ENCODE data around the gene ZNF622. TPM values are rescaled to one million over a fixed set of nuclear protein-coding genes. Genes with fewer than 3 reads are reported as not detected.

Gene ZNF622
- total RNA-seq, 4 donors from 2014 or later: 12.6 to 32.2 (median 14.8) TPM

DNA sequence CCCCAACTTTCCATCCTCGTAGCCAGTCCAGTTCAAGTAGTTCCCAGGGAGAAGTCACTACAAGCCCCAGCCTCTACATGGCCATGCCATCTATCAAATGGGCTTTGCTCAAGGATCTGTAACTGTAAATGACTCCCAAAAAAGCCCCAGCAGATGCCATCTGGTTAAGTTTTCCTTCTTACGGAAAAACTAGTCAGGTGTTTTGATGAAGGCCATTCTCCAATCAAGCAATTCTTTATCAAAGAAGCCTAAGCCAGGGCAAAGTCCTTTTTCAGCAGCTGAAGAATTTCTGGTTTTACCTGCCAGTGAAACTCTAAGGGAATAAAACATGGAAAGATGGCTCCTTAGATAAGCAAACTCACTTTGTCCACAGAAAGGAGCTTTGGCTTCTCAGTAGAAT lies 21.9 kb upstream of the ZNF622 start:
- Histone ChIP-seq H3K27me3 (no peaks in the 10 kb centered on the region), H3K4me3 (no peak overlapping the region), H3K4me1 (no peaks in the 10 kb centered on the region), H3K36me3 (no peaks in the 10 kb centered on the region), H3K9me3 (no peaks in the 10 kb centered on the region), H3K27ac (no peak overlapping the region)
- TF ChIP-seq POLR2A (IDR thresholded peaks at IDR 0.05): no peak
- intact Hi-C loops (cut with DNase I; ENCODE audit: low total_unique reads): no loop called here
- no peak for DNase-seq

DNA sequence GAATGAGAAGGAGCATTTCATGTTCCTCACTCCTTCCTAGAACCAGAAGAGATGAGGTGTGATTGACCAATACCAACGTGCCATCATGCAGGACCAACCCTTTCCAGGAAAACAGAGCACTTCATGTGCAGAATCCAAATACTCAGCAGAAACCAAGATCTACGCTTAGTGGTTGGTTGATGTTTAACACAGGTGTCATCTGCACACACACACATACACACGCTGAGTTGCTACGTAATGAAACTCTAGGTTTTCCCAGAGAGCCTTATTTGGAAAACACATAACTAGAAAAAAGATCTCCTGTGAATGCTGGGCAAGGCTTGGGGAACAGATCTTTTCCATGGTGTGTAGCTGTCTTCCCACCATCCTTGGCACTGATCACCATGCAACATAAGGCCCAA lies 21.1 kb upstream of the ZNF622 start:
- Histone ChIP-seq H3K4me1 (no peaks in the 10 kb centered on the region), H3K27me3 (no peaks in the 10 kb centered on the region), H3K4me3 (no peak overlapping the region), H3K9me3 (no peaks in the 10 kb centered on the region), H3K27ac (no peak overlapping the region), H3K36me3 (no peaks in the 10 kb centered on the region)
- TF ChIP-seq, protein P1, sequence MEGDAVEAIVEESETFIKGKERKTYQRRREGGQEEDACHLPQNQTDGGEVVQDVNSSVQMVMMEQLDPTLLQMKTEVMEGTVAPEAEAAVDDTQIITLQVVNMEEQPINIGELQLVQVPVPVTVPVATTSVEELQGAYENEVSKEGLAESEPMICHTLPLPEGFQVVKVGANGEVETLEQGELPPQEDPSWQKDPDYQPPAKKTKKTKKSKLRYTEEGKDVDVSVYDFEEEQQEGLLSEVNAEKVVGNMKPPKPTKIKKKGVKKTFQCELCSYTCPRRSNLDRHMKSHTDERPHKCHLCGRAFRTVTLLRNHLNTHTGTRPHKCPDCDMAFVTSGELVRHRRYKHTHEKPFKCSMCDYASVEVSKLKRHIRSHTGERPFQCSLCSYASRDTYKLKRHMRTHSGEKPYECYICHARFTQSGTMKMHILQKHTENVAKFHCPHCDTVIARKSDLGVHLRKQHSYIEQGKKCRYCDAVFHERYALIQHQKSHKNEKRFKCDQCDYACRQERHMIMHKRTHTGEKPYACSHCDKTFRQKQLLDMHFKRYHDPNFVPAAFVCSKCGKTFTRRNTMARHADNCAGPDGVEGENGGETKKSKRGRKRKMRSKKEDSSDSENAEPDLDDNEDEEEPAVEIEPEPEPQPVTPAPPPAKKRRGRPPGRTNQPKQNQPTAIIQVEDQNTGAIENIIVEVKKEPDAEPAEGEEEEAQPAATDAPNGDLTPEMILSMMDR (IDR thresholded peaks at IDR 0.05): no peak
- TF ChIP-seq POLR2A (IDR thresholded peaks at IDR 0.05): no peak
- intact Hi-C loops (cut with DNase I; ENCODE audit: low total_unique reads): no loop called here
- no peak for DNase-seq

DNA sequence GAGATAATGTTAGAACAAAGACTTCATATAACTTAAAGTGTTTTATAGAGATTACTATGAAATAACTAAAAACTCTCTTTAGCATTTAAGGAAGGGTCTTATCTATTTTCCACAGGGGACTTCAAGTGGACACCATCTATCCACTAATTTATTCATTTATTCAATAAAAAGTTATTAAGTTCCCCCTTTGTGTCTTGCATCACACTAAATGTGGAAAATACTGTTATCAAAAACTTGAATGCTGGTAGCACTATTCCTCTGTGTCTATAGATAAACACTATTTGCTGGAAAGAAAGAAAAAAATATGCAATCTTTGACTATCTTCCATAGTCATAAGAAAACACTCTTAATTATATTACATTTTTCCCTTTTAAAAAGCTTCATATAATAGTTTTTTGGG lies 20.1 kb upstream of the ZNF622 start:
- no peaks in the 10 kb centered on the region for H3K9me3 ChIP-seq
- DNase-seq: no peak
- H3K36me3 ChIP-seq: no peaks in the 10 kb centered on the region
- no peaks in the 10 kb centered on the region for H3K27me3 ChIP-seq
- no peak overlapping the region for H3K4me3 ChIP-seq
- intact Hi-C loops (cut with DNase I; ENCODE audit: low total_unique reads): no loop called here
- no peaks in the 10 kb centered on the region for H3K4me1 ChIP-seq
- H3K27ac ChIP-seq: no peak overlapping the region
- TF ChIP-seq, protein P1 (IDR thresholded peaks at IDR 0.05): no peak
- TF ChIP-seq POLR2A (IDR thresholded peaks at IDR 0.05): no peak

DNA sequence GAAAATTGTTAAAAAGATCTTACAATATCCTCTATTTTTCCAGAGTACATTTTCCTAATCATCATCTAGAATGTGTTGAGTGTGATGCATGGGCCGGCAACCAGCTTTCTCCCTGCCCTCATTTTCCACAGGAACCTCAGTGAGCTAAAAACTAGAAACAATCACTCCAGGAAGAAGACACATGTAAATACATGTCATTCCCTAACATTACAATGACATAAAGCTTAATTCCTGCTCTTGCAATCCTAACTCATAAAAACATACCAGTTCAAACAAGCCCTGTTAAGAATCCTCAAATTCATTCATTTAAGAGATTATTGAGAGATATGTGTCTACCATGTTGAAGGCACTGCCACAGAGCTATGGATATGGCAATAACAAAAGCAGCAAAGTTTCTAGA lies 18.5 kb upstream of the ZNF622 start:
- Histone ChIP-seq H3K4me1 (no peaks in the 10 kb centered on the region), H3K27ac (no peak overlapping the region), H3K27me3 (no peaks in the 10 kb centered on the region), H3K4me3 (no peak overlapping the region), H3K36me3 (no peaks in the 10 kb centered on the region), H3K9me3 (no peaks in the 10 kb centered on the region)
- TF ChIP-seq POLR2A (IDR thresholded peaks at IDR 0.05): no peak
- TF ChIP-seq, protein P1 (IDR thresholded peaks at IDR 0.05): no peak
- DNase-seq: no peak
- intact Hi-C loops (cut with DNase I; ENCODE audit: low total_unique reads): no loop called here

DNA sequence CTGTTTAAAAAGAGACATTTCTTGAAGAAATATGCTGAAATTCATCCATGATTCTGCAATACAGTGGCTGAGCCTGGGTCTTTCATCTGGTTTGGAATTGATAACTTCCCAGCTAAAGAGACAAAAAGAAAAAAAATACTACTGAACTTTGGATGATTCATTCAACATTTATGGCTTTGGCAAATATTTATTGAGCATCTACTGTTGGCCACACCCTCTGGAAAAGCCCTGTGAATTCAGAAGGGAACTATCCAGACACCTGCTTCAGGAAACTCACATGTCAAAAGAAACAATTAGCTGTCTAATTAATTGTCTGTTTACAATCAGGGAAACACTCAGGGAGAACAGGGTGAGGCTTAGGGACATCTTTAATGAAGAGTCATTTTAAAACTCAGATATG lies 17.8 kb upstream of the ZNF622 start:
- Histone ChIP-seq H3K4me3 (no peak overlapping the region), H3K27me3 (no peaks in the 10 kb centered on the region), H3K4me1 (no peaks in the 10 kb centered on the region), H3K36me3 (no peaks in the 10 kb centered on the region), H3K9me3 (no peaks in the 10 kb centered on the region), H3K27ac (no peak overlapping the region)
- DNase-seq: no peak
- TF ChIP-seq, protein P1 (IDR thresholded peaks at IDR 0.05): no peak
- no peak for TF ChIP-seq POLR2A (IDR thresholded peaks at IDR 0.05)
- intact Hi-C loops (cut with DNase I; ENCODE audit: low total_unique reads): no loop called here

DNA sequence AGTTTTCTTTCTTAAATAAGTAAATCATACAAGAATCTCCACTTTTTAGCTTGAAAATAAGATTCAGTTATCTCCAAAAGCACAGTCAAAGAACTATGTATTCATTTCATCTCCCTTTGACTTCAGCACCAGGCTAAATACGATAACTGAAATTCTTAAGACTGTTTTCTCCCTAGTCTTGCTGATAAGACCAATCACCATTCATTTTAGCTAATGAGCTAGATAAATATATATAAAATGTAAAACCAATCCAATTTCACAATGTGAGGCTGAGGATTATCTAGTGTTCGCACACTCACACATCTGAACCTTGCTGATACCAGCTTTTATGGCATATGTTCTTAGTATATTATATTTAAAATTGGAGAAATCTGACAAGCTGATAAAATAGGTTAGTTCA lies 17.3 kb upstream of the ZNF622 start:
- no peak for DNase-seq
- Histone ChIP-seq H3K27me3 (no peaks in the 10 kb centered on the region), H3K27ac (no peak overlapping the region), H3K9me3 (no peaks in the 10 kb centered on the region), H3K4me1 (no peaks in the 10 kb centered on the region), H3K4me3 (no peak overlapping the region), H3K36me3 (no peaks in the 10 kb centered on the region)
- intact Hi-C loops (cut with DNase I; ENCODE audit: low total_unique reads): no loop called here
- TF ChIP-seq, protein P1 (IDR thresholded peaks at IDR 0.05): no peak
- no peak for TF ChIP-seq POLR2A (IDR thresholded peaks at IDR 0.05)
